DOHH2 (cell line): ENCODE measurements around the gene STYX.

Source experiments
- H3F3A ChIP-seq: fragments of 200-600 bp; sonication (generic), shearing (Covaris generic); 2 replicates; pipeline ENCODE4 v1.6.0; 2016; ENCODE audit warnings: antibody characterized with exemption, mild to moderate bottlenecking; ENCODE audit not compliant: control insufficient read depth, insufficient read depth
- H3K27ac ChIP-seq: fragments of 200-600 bp; sonication (generic); 2 replicates; pipeline ENCODE4 v1.5.1; 2014; ENCODE audit warnings: low read depth, mild to moderate bottlenecking, low read length, moderate library complexity
- H3K27me3 ChIP-seq: fragments of 200-600 bp; sonication (generic); 2 replicates; pipeline ENCODE4 v1.6.1; 2014; ENCODE audit warnings: mild to moderate bottlenecking, low read length, mixed read lengths; ENCODE audit not compliant: control insufficient read depth
- H3K36me3 ChIP-seq: fragments of 200-600 bp; sonication (generic); 2 replicates; pipeline ENCODE4 v1.6.1; 2014; ENCODE audit warnings: mild to moderate bottlenecking, low read length, moderate library complexity, mixed read lengths; ENCODE audit not compliant: control insufficient read depth
- H3K4me1 ChIP-seq: fragments of 200-600 bp; sonication (generic); 2 replicates; pipeline ENCODE4 v1.6.1; 2014; ENCODE audit warnings: mild to moderate bottlenecking, low read length, mixed read lengths; ENCODE audit not compliant: control insufficient read depth
- H3K4me2 ChIP-seq: fragments of 200-600 bp; sonication (generic); 2 replicates; pipeline ENCODE4 v1.6.0; 2014; ENCODE audit warnings: mild to moderate bottlenecking, low read length, moderate library complexity
- H3K4me3 ChIP-seq: fragments of 200-600 bp; sonication (generic); 2 replicates; pipeline ENCODE4 v1.5.1; 2014; ENCODE audit warnings: mild to moderate bottlenecking, low read length, mixed read lengths
- H3K79me2 ChIP-seq: fragments of 200-600 bp; sonication (generic); 2 replicates; pipeline ENCODE4 v1.6.1; 2014; ENCODE audit warnings: mild to moderate bottlenecking, low read length, mixed read lengths; ENCODE audit not compliant: control insufficient read depth
- H3K9me2 ChIP-seq: fragments of 200-600 bp; sonication (generic); replicated peaks from 2 replicates; pipeline ENCODE4 v1.6.1; 2014; ENCODE audit warnings: mild to moderate bottlenecking, low read length, mixed read lengths; ENCODE audit not compliant: control insufficient read depth
- H3K9me3 ChIP-seq: fragments of 200-600 bp; sonication (generic); 2 replicates; pipeline ENCODE4 v1.6.1; 2014; ENCODE audit warnings: antibody characterized with exemption, low read length, mixed read lengths; ENCODE audit not compliant: control insufficient read depth, insufficient read depth
- H4K20me1 ChIP-seq: fragments of 200-600 bp; sonication (generic); 2 replicates; pipeline ENCODE4 v1.6.0; 2014; ENCODE audit warnings: low read depth, mild to moderate bottlenecking, antibody characterized with exemption, low read length, moderate library complexity; ENCODE audit not compliant: control insufficient read depth, insufficient read depth
- CTCF ChIP-seq: fragments of 200-600 bp; sonication (generic); IDR thresholded peaks from one replicate; pipeline ENCODE4 v1.5.1; 2014; ENCODE audit warnings: antibody characterized with exemption, mild to moderate bottlenecking, low read depth, low read length; ENCODE audit not compliant: poor library complexity, severe bottlenecking
- EZH2phosphoT487 ChIP-seq: fragments of 200-600 bp; sonication (generic); IDR thresholded peaks from 2 replicates; pipeline ENCODE4 v1.6.1; 2017; ENCODE audit warnings: borderline replicate concordance, mild to moderate bottlenecking, antibody characterized with exemption, low read length, moderate library complexity, mixed read lengths

The STYX gene

GRCh38 chr14:52786887-52787286 is 56.9 kb downstream of the STYX start:
- TF ChIP-seq EZH2phosphoT487, result no peak
- Histone ChIP-seq H3K27ac (no peak overlapping the region), H4K20me1 (no peaks in the 10 kb centered on the region), H3K4me2 (no peak overlapping the region), H3K36me3 (peaks cover 9% of the 10 kb centered on the region; the same call in 1 of the 2 replicates), H3F3A (0 out of 2 replicates have a peak, but pooled peaks cover 3% of the 10 kb centered on the region), H3K27me3 (no peaks in the 10 kb centered on the region), H3K4me3 (no peak overlapping the region), H3K79me2 (peaks cover 39% of the 10 kb centered on the region), H3K4me1 (peaks cover 16% of the 10 kb centered on the region), H3K9me2 (no peaks in the 10 kb centered on the region), H3K9me3 (no peaks in the 10 kb centered on the region)

GRCh38 chr14:52789118-52789517 is 59.2 kb downstream of the STYX start:
- Histone ChIP-seq H3K79me2 (peaks cover 39% of the 10 kb centered on the region), H4K20me1 (no peaks in the 10 kb centered on the region), H3K4me3 (no peak overlapping the region), H3F3A (peaks cover 7% of the 10 kb centered on the region; the same call in 1 of the 2 replicates), H3K9me2 (no peaks in the 10 kb centered on the region), H3K4me2 (peak overlapping the region; percentile 81), H3K4me1 (peaks cover 16% of the 10 kb centered on the region), H3K27ac (no peak overlapping the region), H3K9me3 (no peaks in the 10 kb centered on the region), H3K36me3 (no peaks in the 10 kb centered on the region; the same call in 1 of the 2 replicates), H3K27me3 (no peaks in the 10 kb centered on the region)
- TF ChIP-seq EZH2phosphoT487 (no peak), CTCF (no peak)

- peak overlapping the region; percentile 81 for H3K4me2 ChIP-seq
- H3K4me3 ChIP-seq, result peak overlapping the region; percentile 87
- no peaks in the 10 kb centered on the region; the same call in 1 of the 2 replicates for H3K36me3 ChIP-seq
- peaks cover 39% of the 10 kb centered on the region for H3K79me2 ChIP-seq
- peaks cover 7% of the 10 kb centered on the region; the same call in 1 of the 2 replicates for H3F3A ChIP-seq
- H3K4me1 ChIP-seq, result peaks cover 16% of the 10 kb centered on the region
- H3K27ac ChIP-seq, result no peak overlapping the region
- no peak for TF ChIP-seq CTCF
- TF ChIP-seq EZH2phosphoT487, result no peak
- no peaks in the 10 kb centered on the region for H4K20me1 ChIP-seq
- no peaks in the 10 kb centered on the region for H3K27me3 ChIP-seq
- no peaks in the 10 kb centered on the region for H3K9me3 ChIP-seq
- no peaks in the 10 kb centered on the region for H3K9me2 ChIP-seq
These were observed 60.2 kb downstream of the STYX start for GRCh38 chr14:52790011-52790755.

- Histone ChIP-seq H3K4me1 (peaks cover 16% of the 10 kb centered on the region), H3K4me3 (peak overlapping the region; percentile 87), H3K27me3 (no peaks in the 10 kb centered on the region), H3K27ac (no peak overlapping the region), H3K79me2 (peaks cover 39% of the 10 kb centered on the region), H3F3A (peaks cover 7% of the 10 kb centered on the region; the same call in 1 of the 2 replicates), H3K9me3 (no peaks in the 10 kb centered on the region), H4K20me1 (no peaks in the 10 kb centered on the region), H3K36me3 (no peaks in the 10 kb centered on the region; the same call in 1 of the 2 replicates), H3K4me2 (peak overlapping the region; percentile 81), H3K9me2 (no peaks in the 10 kb centered on the region)
- TF ChIP-seq EZH2phosphoT487 (no peak), CTCF (no peak)
These were observed 60.8 kb downstream of the STYX start for GRCh38 chr14:52790756-52791222.
